OCI-LY7 (cell line): Measurements from ENCODE around the gene CELF3. TPM values are rescaled to one million over a fixed set of nuclear protein-coding genes. Genes with fewer than 3 reads are reported as not detected.

Source experiments
- BruUV-seq: library from RNA; stranded (reverse); fragments of 400-500 nt; replicated peaks from 2 replicates; lab custom pipeline; 2021; lab: Mats Ljungman, UMichigan
- CTCF ChIA-PET: fragments of 300-600 bp; sonication (Branson Sonifier 250); formaldehyde crosslinking; loops from one replicate; lab custom pipeline; 2022; ENCODE audit warnings: antibody characterized with exemption; ENCODE audit not compliant: unreplicated experiment; lab: Charles Lee
- POLR2A ChIA-PET: fragments of 300-600 bp; sonication (Branson Sonifier 250); formaldehyde crosslinking; loops from one replicate; lab custom pipeline; 2022; ENCODE audit warnings: antibody characterized with exemption; lab: Charles Lee
- DNase-seq: peaks from one replicate; pipeline ENCODE4 v3.0.0-alpha.2; 2015; ENCODE audit warnings: low spot score
- H2AFZ ChIP-seq: fragments of 200-600 bp; sonication (generic), shearing (Covaris generic); 2 replicates; pipeline ENCODE4 v1.6.1; 2014; ENCODE audit warnings: mild to moderate bottlenecking, antibody characterized with exemption, low read length, moderate library complexity
- H3K27ac ChIP-seq: fragments of 200-600 bp; sonication (generic); 2 replicates; pipeline ENCODE4 v1.5.1; 2014; ENCODE audit warnings: mixed run types, low read depth, mild to moderate bottlenecking, moderate library complexity, low read length, inconsistent platforms; ENCODE audit not compliant: poor library complexity, severe bottlenecking
- H3K36me3 ChIP-seq: fragments of 200-600 bp; sonication (generic); 2 replicates; pipeline ENCODE4 v1.6.1; 2014; ENCODE audit warnings: mild to moderate bottlenecking, antibody characterized with exemption, low read length, moderate library complexity, mixed read lengths; ENCODE audit not compliant: insufficient read depth
- H3K4me1 ChIP-seq: fragments of 200-600 bp; sonication (generic); 2 replicates; pipeline ENCODE4 v1.5.1; 2014; ENCODE audit warnings: mild to moderate bottlenecking, low read length; ENCODE audit not compliant: insufficient read depth, poor library complexity, severe bottlenecking
- H3K4me2 ChIP-seq: fragments of 200-600 bp; sonication (generic); 2 replicates; pipeline ENCODE4 v1.6.1; 2014; ENCODE audit warnings: mild to moderate bottlenecking, low read length
- H3K4me3 ChIP-seq: fragments of 200-600 bp; sonication (generic); 2 replicates; pipeline ENCODE4 v1.5.1; 2014; ENCODE audit warnings: mild to moderate bottlenecking, low read depth, low read length; ENCODE audit not compliant: poor library complexity, severe bottlenecking
- H3K79me2 ChIP-seq: fragments of 200-600 bp; sonication (generic); 2 replicates; pipeline ENCODE4 v1.6.1; 2016; ENCODE audit warnings: low read depth, mild to moderate bottlenecking, low read length, moderate library complexity, mixed read lengths; ENCODE audit not compliant: insufficient read depth
- H3K9me2 ChIP-seq: fragments of 200-600 bp; sonication (generic); 2 replicates; pipeline ENCODE4 v1.6.1; 2016; ENCODE audit warnings: mild to moderate bottlenecking, low read length, mixed read lengths; ENCODE audit not compliant: insufficient read depth
- H3K9me3 ChIP-seq: fragments of 200-600 bp; sonication (generic); 2 replicates; pipeline ENCODE4 v1.6.1; 2014; ENCODE audit warnings: mild to moderate bottlenecking, mixed run types, low read length, mixed read lengths
- H4K20me1 ChIP-seq: fragments of 200-600 bp; sonication (generic); 2 replicates; pipeline ENCODE4 v1.6.1; 2014; ENCODE audit warnings: mild to moderate bottlenecking, antibody characterized with exemption, low read length, moderate library complexity, mixed read lengths; ENCODE audit not compliant: insufficient read depth
- CTCF ChIP-seq: fragments of 200-600 bp; sonication (generic); conservative IDR thresholded peaks from 2 replicates; pipeline ENCODE4 v1.5.1; 2014; ENCODE audit warnings: mild to moderate bottlenecking, antibody characterized with exemption, low read length, moderate library complexity, mixed read lengths
- EZH2phosphoT487 ChIP-seq: fragments of 200-600 bp; sonication (generic); IDR thresholded peaks from 2 replicates; pipeline ENCODE4 v1.6.1; 2018; ENCODE audit warnings: low read depth, borderline replicate concordance, mild to moderate bottlenecking, mixed run types, antibody characterized with exemption, low read length, moderate library complexity, mixed read lengths
- intact Hi-C: fragments of 100-400 bp; cut with micrococcal nuclease; formaldehyde crosslinking; loops from one replicate; pipeline ENCODE4 v1.10.0; 2022; ENCODE audit not compliant: unreplicated experiment
- total RNA-seq, 2 experiments: library from RNA; depleted of rRNA in 1 of 2; stranded (reverse); fragments of >200 nt in 1 of 2; shearing (Covaris generic) in 1 of 2; gene quantifications; 2 replicates each; pipeline ENCODE4 v1.2.3, GENCODE V29; 2014 to 2022

Gene CELF3
- total RNA-seq, 2 experiments from 2014 or later = not detected

DNA sequence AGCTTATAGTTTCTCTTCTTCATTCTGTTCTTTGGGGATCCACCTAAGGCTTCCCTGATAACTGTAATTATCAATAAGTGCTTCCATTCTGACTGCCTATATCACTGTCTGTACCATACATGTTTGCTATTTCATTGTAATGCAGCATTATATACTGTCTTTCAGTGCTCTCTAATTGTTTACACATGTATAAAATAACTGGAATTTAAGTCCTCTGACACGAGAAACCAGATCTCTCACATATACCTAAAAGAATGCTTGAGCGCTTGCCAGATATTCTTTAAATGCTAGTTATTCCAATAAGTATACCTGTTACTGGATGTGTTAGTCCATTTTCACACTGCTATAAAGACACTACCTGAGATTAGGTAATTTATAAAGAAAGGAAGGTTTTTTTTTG lies 34.7 kb downstream of the CELF3 start:
- H3K9me3 ChIP-seq = no peaks in the 10 kb centered on the region
- no peak overlapping the region for H3K4me2 ChIP-seq
- H2AFZ ChIP-seq = no peak overlapping the region
- POLR2A ChIA-PET = interaction anchor here (1.0 kb wide), 1 partner anchor 218 kb away, joined by 4 read pairs; no protein-coding TSS in a partner anchor
- H3K27ac ChIP-seq = no peak overlapping the region
- no peak for DNase-seq
- no peak for TF ChIP-seq CTCF
- no TSS peak for BruUV-seq
- CTCF ChIA-PET = no interaction called here
- no peaks in the 10 kb centered on the region for H3K9me2 ChIP-seq
- H4K20me1 ChIP-seq = no peaks in the 10 kb centered on the region
- H3K4me3 ChIP-seq = no peak overlapping the region
- no peaks in the 10 kb centered on the region for H3K4me1 ChIP-seq
- no peaks in the 10 kb centered on the region for H3K79me2 ChIP-seq
- peaks cover 21% of the 10 kb centered on the region; the same call in 1 of the 2 replicates for H3K36me3 ChIP-seq
- intact Hi-C loops = no loop called here

DNA sequence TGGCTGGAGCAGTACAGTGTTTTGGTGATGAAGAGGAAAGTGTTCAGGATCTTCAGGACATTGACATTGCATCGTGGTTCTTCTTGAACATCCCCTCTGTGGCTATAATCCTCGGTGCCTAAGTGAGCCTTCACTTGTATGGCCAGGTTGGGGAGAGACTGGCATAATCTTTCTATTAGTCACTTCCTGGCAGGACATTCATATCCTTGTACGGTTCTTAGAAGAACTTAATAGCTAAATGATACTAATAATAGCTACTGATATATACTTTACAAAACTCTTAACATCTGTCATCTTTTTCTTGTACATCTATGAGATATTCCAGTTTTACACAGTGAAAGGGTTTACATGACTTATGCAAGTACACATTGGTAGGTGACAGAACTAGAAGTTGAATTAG lies 35.8 kb downstream of the CELF3 start:
- intact Hi-C loops = no loop called here
- Histone ChIP-seq H3K4me3 (no peak overlapping the region), H3K4me2 (no peak overlapping the region), H4K20me1 (no peaks in the 10 kb centered on the region), H3K9me2 (no peaks in the 10 kb centered on the region), H3K27ac (no peak overlapping the region), H3K9me3 (no peaks in the 10 kb centered on the region), H3K4me1 (no peaks in the 10 kb centered on the region), H3K36me3 (peaks cover 21% of the 10 kb centered on the region; the same call in 1 of the 2 replicates), H3K79me2 (no peaks in the 10 kb centered on the region), H2AFZ (no peak overlapping the region)
- TF ChIP-seq EZH2phosphoT487 (no peak), CTCF (no peak)
- POLR2A ChIA-PET = interaction anchor here (0.7 kb wide), 1 partner anchor 196 kb away, joined by 3 read pairs; no protein-coding TSS in a partner anchor
- CTCF ChIA-PET = no interaction called here
- BruUV-seq = no TSS peak
- no peak for DNase-seq

- Histone ChIP-seq H3K79me2 (no peaks in the 10 kb centered on the region), H2AFZ (no peak overlapping the region), H3K9me3 (no peaks in the 10 kb centered on the region), H3K4me1 (no peaks in the 10 kb centered on the region), H3K4me3 (no peak overlapping the region), H3K36me3 (peaks cover 19% of the 10 kb centered on the region; the same call in 1 of the 2 replicates), H3K4me2 (no peak overlapping the region), H3K27ac (no peak overlapping the region), H3K9me2 (no peaks in the 10 kb centered on the region), H4K20me1 (no peaks in the 10 kb centered on the region)
- intact Hi-C loops = no loop called here
- no TSS peak for BruUV-seq
- TF ChIP-seq CTCF (no peak), EZH2phosphoT487 (no peak)
- ChIA-PET POLR2A (no interaction called here), CTCF (no interaction called here)
- no peak for DNase-seq
Measured at GRCh38 chr1:151680391-151680790, 36.2 kb downstream of the CELF3 start.
